Femur (tissue), 1 donor: ENCODE data around the gene POLR2M.

ENCODE experiments used
- DNase-seq: peaks from one replicate; pipeline ENCODE4 v3.0.0-alpha.2; 2017

The POLR2M gene

GRCh38 chr15:57741089-57741488 lies 34.6 kb downstream of the POLR2M start:
- DNase-seq: no peak

- no peak for DNase-seq
Observed at GRCh38 chr15:57743424-57743823, 36.9 kb downstream of the POLR2M start.

GRCh38 chr15:57746786-57747185 lies 40.3 kb downstream of the POLR2M start:
- DNase-seq: no peak

- DNase-seq: peak; percentile 56
Observed at GRCh38 chr15:57747206-57747896, 40.8 kb downstream of the POLR2M start.

GRCh38 chr15:57751177-57751800 lies 44.8 kb downstream of the POLR2M start:
- no peak for DNase-seq

GRCh38 chr15:57752436-57752835 lies 45.9 kb downstream of the POLR2M start:
- peak; percentile 63 for DNase-seq

- DNase-seq: no peak
Observed at GRCh38 chr15:57752840-57753239, 46.3 kb downstream of the POLR2M start.

- DNase-seq: no peak
Observed at GRCh38 chr15:57756466-57756865, 50.0 kb downstream of the POLR2M start.

- DNase-seq: no peak
Observed at GRCh38 chr15:57758560-57758959, 52.0 kb downstream of the POLR2M start.

- no peak for DNase-seq
Observed at GRCh38 chr15:57761562-57761961, 55.0 kb downstream of the POLR2M start.

GRCh38 chr15:57762302-57762701 lies 55.8 kb downstream of the POLR2M start:
- DNase-seq: no peak

- no peak for DNase-seq
Observed at GRCh38 chr15:57763176-57763964, 56.9 kb downstream of the POLR2M start.
